ENCODE measurements around the gene CLDN7.

- no peak for TF ChIP-seq CTCF (IDR thresholded peaks at IDR 0.05)
- TF ChIP-seq POLR2A (IDR thresholded peaks at IDR 0.05): no peak
These were observed 20.6 kb upstream of the CLDN7 start for GRCh38 chr17:7282752-7283321.

Data from adrenal gland (tissue), 5 donors.